ENCODE data around the gene TXN2.

TXN2 gene

GRCh38 chr22:36463783-36464184 is 17.7 kb downstream of the TXN2 start:
- H3K27ac ChIP-seq = no peak overlapping the region
- TF ChIP-seq, protein P1, sequence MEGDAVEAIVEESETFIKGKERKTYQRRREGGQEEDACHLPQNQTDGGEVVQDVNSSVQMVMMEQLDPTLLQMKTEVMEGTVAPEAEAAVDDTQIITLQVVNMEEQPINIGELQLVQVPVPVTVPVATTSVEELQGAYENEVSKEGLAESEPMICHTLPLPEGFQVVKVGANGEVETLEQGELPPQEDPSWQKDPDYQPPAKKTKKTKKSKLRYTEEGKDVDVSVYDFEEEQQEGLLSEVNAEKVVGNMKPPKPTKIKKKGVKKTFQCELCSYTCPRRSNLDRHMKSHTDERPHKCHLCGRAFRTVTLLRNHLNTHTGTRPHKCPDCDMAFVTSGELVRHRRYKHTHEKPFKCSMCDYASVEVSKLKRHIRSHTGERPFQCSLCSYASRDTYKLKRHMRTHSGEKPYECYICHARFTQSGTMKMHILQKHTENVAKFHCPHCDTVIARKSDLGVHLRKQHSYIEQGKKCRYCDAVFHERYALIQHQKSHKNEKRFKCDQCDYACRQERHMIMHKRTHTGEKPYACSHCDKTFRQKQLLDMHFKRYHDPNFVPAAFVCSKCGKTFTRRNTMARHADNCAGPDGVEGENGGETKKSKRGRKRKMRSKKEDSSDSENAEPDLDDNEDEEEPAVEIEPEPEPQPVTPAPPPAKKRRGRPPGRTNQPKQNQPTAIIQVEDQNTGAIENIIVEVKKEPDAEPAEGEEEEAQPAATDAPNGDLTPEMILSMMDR (IDR thresholded peaks at IDR 0.05) = no peak
- TF ChIP-seq ZFX (IDR thresholded peaks at IDR 0.05; ENCODE audit: borderline replicate concordance) = no peak

DNA sequence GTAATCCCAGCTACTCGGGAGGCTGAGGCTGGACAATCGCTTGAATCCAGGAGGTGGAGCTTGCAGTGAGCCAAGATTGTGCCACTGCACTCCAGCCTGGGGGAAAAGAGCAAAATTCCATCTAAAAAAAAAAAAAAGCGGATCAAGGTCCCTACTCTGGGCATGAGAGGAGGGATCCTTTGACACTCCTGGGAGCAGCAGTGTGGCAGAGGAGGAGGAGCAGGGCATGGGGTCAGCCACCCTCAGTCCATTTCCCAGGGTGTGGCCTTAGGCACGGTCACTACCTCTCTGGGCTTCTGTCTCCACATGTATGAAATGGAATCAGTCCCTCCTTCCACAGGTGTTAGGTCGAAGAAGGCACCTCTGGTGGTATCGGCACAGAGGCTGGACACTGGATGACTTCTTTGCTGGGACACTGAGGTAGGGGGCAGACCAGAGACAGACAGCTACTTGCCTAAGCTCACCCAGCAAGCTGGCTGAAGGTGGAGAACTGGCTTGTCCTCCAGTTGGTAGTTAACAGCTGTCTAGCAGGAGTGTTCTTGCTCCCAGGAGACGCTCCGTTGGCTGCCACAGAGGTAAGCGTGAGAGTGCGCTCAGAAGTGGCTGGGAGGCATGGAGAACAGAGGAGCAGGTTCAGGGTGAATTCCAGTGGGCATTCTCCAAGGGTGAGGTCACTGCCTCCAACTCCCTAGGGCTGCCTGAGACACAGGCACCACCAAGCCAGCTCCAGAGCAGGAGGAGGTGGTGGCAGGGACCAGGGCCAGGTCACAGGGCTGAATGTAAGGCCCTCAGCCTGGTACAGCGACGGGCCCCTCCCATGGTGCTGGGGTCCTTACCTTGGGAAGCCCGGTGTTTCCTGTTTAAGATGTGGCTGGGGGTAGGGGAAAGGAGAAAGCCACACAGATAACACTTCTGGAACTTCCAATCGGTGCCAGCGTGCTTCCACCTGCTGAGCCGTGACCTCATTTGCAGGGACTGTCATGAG is 19.5 kb downstream of the TXN2 start:
- TF ChIP-seq ZFX (IDR thresholded peaks at IDR 0.05; ENCODE audit: borderline replicate concordance) = no peak
- TF ChIP-seq, protein P1 (IDR thresholded peaks at IDR 0.05) = no peak

GRCh38 chr22:36460202-36460601 is 21.2 kb downstream of the TXN2 start:
- TF ChIP-seq, protein P1 (IDR thresholded peaks at IDR 0.05) = no peak
- no peak for TF ChIP-seq ZFX (IDR thresholded peaks at IDR 0.05; ENCODE audit: borderline replicate concordance)
- H3K27ac ChIP-seq = peak overlapping the region; percentile 93

More for the DNA sequence above, 19.5 kb downstream of the TXN2 start:
- peak overlapping the region; percentile 93; the same call in 1 of the 2 replicates for H3K27ac ChIP-seq

- peak overlapping the region; percentile 93 for H3K27ac ChIP-seq
- TF ChIP-seq, protein P1 (IDR thresholded peaks at IDR 0.05) = no peak
- no peak for TF ChIP-seq ZFX (IDR thresholded peaks at IDR 0.05; ENCODE audit: borderline replicate concordance)
Measured at GRCh38 chr22:36457688-36458450, 23.6 kb downstream of the TXN2 start.

DNA sequence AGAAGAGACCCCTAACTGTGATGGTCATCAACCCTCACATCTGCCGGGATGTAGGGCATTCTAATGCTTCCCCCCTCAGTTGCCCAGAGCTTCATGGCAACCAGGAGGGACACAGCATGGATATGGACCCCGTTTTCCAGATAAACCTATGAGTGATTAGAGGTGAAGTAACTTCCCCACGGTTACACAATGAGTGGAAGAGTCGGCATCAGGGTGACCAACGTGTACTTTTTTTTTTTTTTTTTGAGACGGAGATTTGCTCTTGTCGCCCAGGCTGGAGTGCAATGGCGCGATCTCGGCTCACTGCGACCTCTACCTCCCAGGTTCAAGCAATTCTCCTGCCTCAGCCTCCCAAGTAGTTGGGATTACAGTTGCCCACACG is 25.0 kb downstream of the TXN2 start:
- peak overlapping the region; percentile 84 for H3K27ac ChIP-seq
- TF ChIP-seq, protein P1 (IDR thresholded peaks at IDR 0.05) = no peak
- no peak for TF ChIP-seq ZFX (IDR thresholded peaks at IDR 0.05; ENCODE audit: borderline replicate concordance)

GRCh38 chr22:36455571-36456463 is 25.6 kb downstream of the TXN2 start:
- TF ChIP-seq ZFX (IDR thresholded peaks at IDR 0.05; ENCODE audit: borderline replicate concordance) = no peak
- TF ChIP-seq, protein P1 (IDR thresholded peaks at IDR 0.05) = no peak
- peak overlapping the region; percentile 84 for H3K27ac ChIP-seq
